ENCODE results near the gene TTC22. TPM values are rescaled to one million over a fixed set of nuclear protein-coding genes. Genes with fewer than 3 reads are reported as not detected.

The TTC22 gene
- total RNA-seq, 1 experiment from 2014 or later, result not detected

- no peak for DNase-seq (ENCODE audit: low read depth, low spot score)
- in situ Hi-C loops (cut with HindIII; ENCODE audit: low pct_unique_long_range_greater_than_20kb, low sequenced_read_pairs), result no loop called here
Measured at GRCh38 chr1:54744696-54745095, 56.4 kb downstream of the TTC22 start.

GRCh38 chr1:54743416-54744226 lies 57.5 kb downstream of the TTC22 start:
- in situ Hi-C loops (cut with HindIII; ENCODE audit: low pct_unique_long_range_greater_than_20kb, low sequenced_read_pairs), result no loop called here

GRCh38 chr1:54742282-54742681 lies 58.8 kb downstream of the TTC22 start:
- no peak for DNase-seq (ENCODE audit: low read depth, low spot score)
- in situ Hi-C loops (cut with HindIII; ENCODE audit: low pct_unique_long_range_greater_than_20kb, low sequenced_read_pairs), result no loop called here

More at GRCh38 chr1:54743416-54744226, 57.5 kb downstream of the TTC22 start:
- no peak for DNase-seq (ENCODE audit: low read depth, low spot score)

- DNase-seq (ENCODE audit: low read depth, low spot score), result no peak
- in situ Hi-C loops (cut with HindIII; ENCODE audit: low pct_unique_long_range_greater_than_20kb, low sequenced_read_pairs), result no loop called here
Measured at GRCh38 chr1:54741531-54741930, 59.6 kb downstream of the TTC22 start.

GRCh38 chr1:54738244-54738643 lies 62.9 kb downstream of the TTC22 start:
- in situ Hi-C loops (cut with HindIII; ENCODE audit: low pct_unique_long_range_greater_than_20kb, low sequenced_read_pairs), result no loop called here
- DNase-seq (ENCODE audit: low read depth, low spot score), result no peak

- in situ Hi-C loops (cut with HindIII; ENCODE audit: low pct_unique_long_range_greater_than_20kb, low sequenced_read_pairs), result no loop called here
- no peak for DNase-seq (ENCODE audit: low read depth, low spot score)
Measured at GRCh38 chr1:54736685-54737084, 64.4 kb downstream of the TTC22 start.

Other genes with a start within 250 kb of the TTC22 start
- not detected in 2 replicates for gene FAM151A, start 177.8 kb downstream of the TTC22 start, total RNA-seq (2014; rRNA removed; shearing (Covaris generic))
- 0.11 TPM in 1 of 2 replicates, not detected in the other for gene MROH7, start 159.5 kb downstream of the TTC22 start, total RNA-seq (2014; rRNA removed; shearing (Covaris generic))
- gene TTC4, start 85.5 kb downstream of the TTC22 start, total RNA-seq (2014; rRNA removed; shearing (Covaris generic)), result 24.1 and 31.1 TPM in 2 replicates
- gene PARS2, start 36.8 kb downstream of the TTC22 start, total RNA-seq (2014; rRNA removed; shearing (Covaris generic)), result 7.1 and 7.3 TPM in 2 replicates
- gene DHCR24, start 85.9 kb upstream of the TTC22 start, total RNA-seq (2014; rRNA removed; shearing (Covaris generic)), result 44.1 and 44.9 TPM in 2 replicates
- not detected in 2 replicates for gene TMEM61, start 179.3 kb upstream of the TTC22 start, total RNA-seq (2014; rRNA removed; shearing (Covaris generic))
- gene BSND, start 197.6 kb upstream of the TTC22 start, total RNA-seq (2014; rRNA removed; shearing (Covaris generic)), result not detected in 2 replicates
- 0.11 and 0.26 TPM in 2 replicates for gene PCSK9, start 238.2 kb upstream of the TTC22 start, total RNA-seq (2014; rRNA removed; shearing (Covaris generic))